GM12864 (cell line): ENCODE measurements around the gene NDUFB7.
"Not testable (repeated sequence)": the region's sequence is repeated elsewhere in the genome, so short reads cannot be mapped to it uniquely, and the experiment has no call there.

ENCODE experiments used
- DNase-seq: peaks from one replicate; pipeline ENCODE4 v3.0.0-alpha.2; 2011; ENCODE audit warnings: low read depth
- H3K4me3 ChIP-seq: 2 replicates; pipeline ENCODE4 v1.5.1; 2011; ENCODE audit warnings: mild to moderate bottlenecking, low read depth, low read length, control low read depth
- TF ChIP-seq, protein P1 (sequence below): IDR thresholded peaks from 2 replicates; pipeline ENCODE4 v1.5.1; 2011; ENCODE audit warnings: low read depth, mild to moderate bottlenecking, moderate library complexity, low read length, control low read depth, inconsistent platforms; ENCODE audit errors: missing control alignments

Gene NDUFB7

DNA sequence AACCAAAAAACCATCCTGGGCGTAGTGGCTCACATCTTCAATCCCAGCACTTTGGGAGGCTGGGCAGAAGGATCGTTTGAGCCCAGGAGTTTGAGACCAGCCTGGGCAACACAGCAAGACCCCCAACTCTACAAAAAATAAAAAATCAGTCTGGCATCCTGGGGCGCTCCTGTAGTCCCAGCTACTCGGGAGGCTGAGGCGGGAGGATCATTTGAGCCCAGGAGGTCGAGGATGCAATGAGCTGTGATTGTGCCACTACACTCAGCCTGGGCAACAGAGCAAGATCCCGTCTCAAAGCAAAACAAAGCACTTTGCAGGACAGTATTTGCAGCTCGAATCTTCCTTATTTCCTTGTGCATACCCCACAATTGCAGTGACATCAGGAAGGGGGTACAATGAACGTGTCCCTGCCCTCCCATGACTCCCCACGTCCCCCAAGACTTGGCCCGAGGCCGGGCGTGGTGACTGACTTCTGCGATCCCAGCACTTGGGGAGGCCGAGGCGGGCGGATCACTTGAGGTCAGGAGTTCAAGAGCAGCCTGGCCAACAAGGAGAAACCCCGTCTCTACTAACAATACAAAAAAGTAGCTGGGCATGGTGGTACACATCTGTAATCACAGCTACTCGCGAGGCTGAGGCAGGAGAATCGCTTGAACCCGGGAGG is 870 bp downstream of the NDUFB7 start:
- H3K4me3 ChIP-seq, result peak overlapping the region; percentile 90
- TF ChIP-seq, protein P1, sequence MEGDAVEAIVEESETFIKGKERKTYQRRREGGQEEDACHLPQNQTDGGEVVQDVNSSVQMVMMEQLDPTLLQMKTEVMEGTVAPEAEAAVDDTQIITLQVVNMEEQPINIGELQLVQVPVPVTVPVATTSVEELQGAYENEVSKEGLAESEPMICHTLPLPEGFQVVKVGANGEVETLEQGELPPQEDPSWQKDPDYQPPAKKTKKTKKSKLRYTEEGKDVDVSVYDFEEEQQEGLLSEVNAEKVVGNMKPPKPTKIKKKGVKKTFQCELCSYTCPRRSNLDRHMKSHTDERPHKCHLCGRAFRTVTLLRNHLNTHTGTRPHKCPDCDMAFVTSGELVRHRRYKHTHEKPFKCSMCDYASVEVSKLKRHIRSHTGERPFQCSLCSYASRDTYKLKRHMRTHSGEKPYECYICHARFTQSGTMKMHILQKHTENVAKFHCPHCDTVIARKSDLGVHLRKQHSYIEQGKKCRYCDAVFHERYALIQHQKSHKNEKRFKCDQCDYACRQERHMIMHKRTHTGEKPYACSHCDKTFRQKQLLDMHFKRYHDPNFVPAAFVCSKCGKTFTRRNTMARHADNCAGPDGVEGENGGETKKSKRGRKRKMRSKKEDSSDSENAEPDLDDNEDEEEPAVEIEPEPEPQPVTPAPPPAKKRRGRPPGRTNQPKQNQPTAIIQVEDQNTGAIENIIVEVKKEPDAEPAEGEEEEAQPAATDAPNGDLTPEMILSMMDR, result no peak
- DNase-seq, result no peak

DNA sequence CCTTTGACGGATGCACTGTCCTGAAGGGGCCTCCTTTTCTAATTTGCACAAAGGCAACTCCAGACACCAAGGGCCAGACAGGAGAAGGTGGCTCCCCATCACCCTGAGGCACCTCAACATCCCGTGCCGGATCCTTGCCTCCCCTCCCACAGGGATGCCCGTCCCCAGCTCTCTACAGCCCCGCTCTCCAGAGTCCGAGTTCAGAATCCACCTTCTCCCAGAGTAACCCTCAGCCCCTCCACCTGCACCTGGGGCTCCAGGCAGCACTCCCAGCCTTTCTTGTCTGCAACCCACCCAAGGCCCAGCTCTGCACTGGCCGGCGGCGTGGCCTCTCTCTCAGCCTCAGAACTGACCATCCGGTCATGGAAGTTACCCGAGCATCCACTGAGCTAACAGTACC is 4.8 kb downstream of the NDUFB7 start:
- TF ChIP-seq, protein P1, result no peak
- no peak overlapping the region for H3K4me3 ChIP-seq
- no peak for DNase-seq

GRCh38 chr19:14566712-14567077 is 5.2 kb downstream of the NDUFB7 start:
- no peak for DNase-seq
- H3K4me3 ChIP-seq, result no peak overlapping the region
- TF ChIP-seq, protein P1, result no peak

DNA sequence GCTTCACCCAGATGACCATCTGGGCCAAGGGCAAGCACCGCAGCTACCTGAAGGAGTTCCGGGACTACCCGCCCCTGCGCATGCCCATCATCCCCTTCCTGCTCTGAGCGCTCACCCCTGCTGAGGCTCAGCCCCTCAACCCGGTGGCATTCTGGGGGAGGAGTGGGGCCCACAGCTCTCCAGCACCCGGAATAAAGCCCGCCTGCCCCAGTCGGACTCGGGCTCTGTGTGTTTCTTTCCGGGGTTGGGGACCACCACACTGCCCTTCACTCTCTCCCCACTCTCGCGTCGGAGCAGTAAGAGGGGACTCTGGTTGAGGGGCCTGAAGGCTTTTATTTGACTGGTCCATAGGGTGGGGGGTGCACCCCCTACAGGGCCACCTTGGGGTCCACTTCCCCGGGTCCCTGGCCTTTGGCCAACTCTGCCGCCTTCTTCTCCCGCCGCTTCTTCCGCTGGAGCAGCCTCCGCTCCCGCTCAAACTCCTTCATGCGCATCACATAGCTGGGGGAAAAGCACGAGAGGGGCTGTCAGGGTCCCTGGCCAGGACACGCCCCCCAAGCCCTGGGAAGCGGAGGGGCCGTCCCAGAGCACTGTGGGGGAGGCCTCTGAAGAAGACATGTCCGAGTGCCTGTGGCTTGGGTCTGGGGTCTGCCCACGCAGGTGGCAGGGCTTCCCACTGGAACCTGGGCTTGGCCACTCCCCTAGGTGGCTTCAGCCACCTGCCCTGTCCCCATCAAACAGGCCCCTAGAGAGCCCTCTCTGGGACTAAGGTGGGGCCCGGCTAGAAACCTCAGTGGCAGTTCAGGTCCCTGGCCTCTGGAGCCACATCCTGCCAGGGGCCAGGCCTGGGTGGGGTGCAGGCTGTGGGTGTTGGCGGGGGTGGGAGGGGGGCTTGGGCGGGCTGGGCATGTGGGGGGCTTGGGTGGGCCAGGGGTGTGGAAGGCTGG is 5.8 kb downstream of the NDUFB7 start:
- TF ChIP-seq, protein P1, result no peak
- no peak overlapping the region for H3K4me3 ChIP-seq
- DNase-seq, result no peak

GRCh38 chr19:14565298-14565679 is 6.6 kb downstream of the NDUFB7 start:
- DNase-seq, result no peak

DNA sequence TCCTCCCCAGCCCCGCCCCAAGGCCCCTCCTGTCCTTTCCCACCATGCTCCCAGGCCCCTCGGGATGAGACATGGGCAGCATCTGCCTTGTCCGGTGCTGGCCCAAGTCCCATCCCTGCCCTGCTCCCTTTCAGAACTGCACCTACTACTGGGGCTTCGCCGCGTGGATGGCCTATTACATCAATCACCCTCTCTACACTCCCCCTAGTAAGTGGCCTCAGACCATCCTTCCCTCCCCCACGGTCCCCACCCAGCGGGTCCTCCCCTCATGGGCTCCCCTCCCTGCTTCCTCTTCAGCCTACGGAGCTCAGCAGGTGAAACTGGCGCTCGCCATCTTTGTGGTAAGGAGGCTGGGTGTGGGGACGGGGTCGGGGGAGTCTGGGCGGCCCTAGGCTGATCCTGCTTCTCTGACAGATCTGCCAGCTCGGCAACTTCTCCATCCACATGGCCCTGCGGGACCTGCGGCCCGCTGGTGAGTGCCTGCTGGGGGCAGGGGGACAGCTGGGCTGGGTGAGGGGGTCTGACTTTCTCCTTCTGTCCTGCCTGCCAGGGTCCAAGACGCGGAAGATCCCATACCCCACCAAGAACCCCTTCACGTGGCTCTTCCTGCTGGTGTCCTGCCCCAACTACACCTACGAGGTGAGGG is 7.1 kb downstream of the NDUFB7 start:
- not testable (repeated sequence) for DNase-seq, H3K4me3 ChIP-seq

More at GRCh38 chr19:14565298-14565679, 6.6 kb downstream of the NDUFB7 start:
- TF ChIP-seq, protein P1, result no peak
- H3K4me3 ChIP-seq, result no peak overlapping the region

- DNase-seq, result no peak
- TF ChIP-seq, protein P1, result no peak
Observed at GRCh38 chr19:14563989-14564651, 7.7 kb downstream of the NDUFB7 start.

More at GRCh38 chr19:14563989-14564651, 7.7 kb downstream of the NDUFB7 start:
- H3K4me3 ChIP-seq, result no peak overlapping the region
